ENCODE data around the gene IFT80.
"Not testable (repeated sequence)": the region's sequence is repeated elsewhere in the genome, so short reads cannot be mapped to it uniquely, and the experiment has no call there.

IFT80 gene

GRCh38 chr3:160265088-160265487 lies 133.9 kb downstream of the IFT80 start:
- DNase-seq (ENCODE audit: low spot score) = no peak

- no peak for DNase-seq (ENCODE audit: low spot score)
Measured at GRCh38 chr3:160260587-160261270, 138.3 kb downstream of the IFT80 start.

GRCh38 chr3:160259589-160259988 lies 139.4 kb downstream of the IFT80 start:
- no peak for DNase-seq (ENCODE audit: low spot score)

GRCh38 chr3:160257606-160258005 lies 141.4 kb downstream of the IFT80 start:
- no peak for DNase-seq (ENCODE audit: low spot score)

GRCh38 chr3:160253298-160253697 lies 145.7 kb downstream of the IFT80 start:
- DNase-seq (ENCODE audit: low spot score) = no peak

- no peak for DNase-seq (ENCODE audit: low spot score)
Measured at GRCh38 chr3:160247766-160248165, 151.3 kb downstream of the IFT80 start.

- DNase-seq (ENCODE audit: low spot score) = no peak
Measured at GRCh38 chr3:160245261-160245800, 153.7 kb downstream of the IFT80 start.

- DNase-seq (ENCODE audit: low spot score) = not testable (repeated sequence)
Measured at GRCh38 chr3:160240719-160241118, 158.3 kb downstream of the IFT80 start.

GRCh38 chr3:160232014-160232413 lies 167.0 kb downstream of the IFT80 start:
- DNase-seq (ENCODE audit: low spot score) = no peak

- no peak for DNase-seq (ENCODE audit: low spot score)
Measured at GRCh38 chr3:160227419-160227818, 171.6 kb downstream of the IFT80 start.

GRCh38 chr3:160226026-160226907 lies 172.8 kb downstream of the IFT80 start:
- DNase-seq (ENCODE audit: low spot score) = no peak

- peak; percentile 10 for DNase-seq (ENCODE audit: low spot score)
Measured at GRCh38 chr3:160225176-160226025, 173.6 kb downstream of the IFT80 start, which contains the start of gene C3orf80. Gene C3orf80 (plus strand): TSS chr3:160225422. CDS start chr3:160225636, 214 bp downstream.

GRCh38 chr3:160224811-160225175 lies 174.2 kb downstream of the IFT80 start:
- DNase-seq (ENCODE audit: low spot score) = no peak

GRCh38 chr3:160224256-160224655 lies 174.8 kb downstream of the IFT80 start:
- DNase-seq (ENCODE audit: low spot score) = no peak

- DNase-seq (ENCODE audit: low spot score) = no peak
Measured at GRCh38 chr3:160221019-160221418, 178.0 kb downstream of the IFT80 start.

- DNase-seq (ENCODE audit: low spot score) = no peak
Measured at GRCh38 chr3:160220038-160220437, 179.0 kb downstream of the IFT80 start.

- no peak for DNase-seq (ENCODE audit: low spot score)
Measured at GRCh38 chr3:160218136-160218535, 180.9 kb downstream of the IFT80 start.

- no peak for DNase-seq (ENCODE audit: low spot score)
Measured at GRCh38 chr3:160217675-160218074, 181.3 kb downstream of the IFT80 start.

GRCh38 chr3:160213191-160213590 lies 185.8 kb downstream of the IFT80 start:
- no peak for DNase-seq (ENCODE audit: low spot score)

- no peak for DNase-seq (ENCODE audit: low spot score)
Measured at GRCh38 chr3:160210799-160211221, 188.2 kb downstream of the IFT80 start.

GRCh38 chr3:160210341-160210740 lies 188.7 kb downstream of the IFT80 start:
- DNase-seq (ENCODE audit: low spot score) = no peak
